NT2/D1 (cell line): Measurements from ENCODE around the gene ZBTB14.

Experiments
- SUZ12 ChIP-seq: IDR thresholded peaks from 2 replicates; pipeline ENCODE4 v1.6.1; 2011; ENCODE audit not compliant: insufficient read length, insufficient read depth; ENCODE audit errors: extremely low read depth
- ZNF274 ChIP-seq: IDR thresholded peaks from 2 replicates; pipeline ENCODE4 v1.6.1; 2011; ENCODE audit warnings: mild to moderate bottlenecking, low read depth, low read length

DNA sequence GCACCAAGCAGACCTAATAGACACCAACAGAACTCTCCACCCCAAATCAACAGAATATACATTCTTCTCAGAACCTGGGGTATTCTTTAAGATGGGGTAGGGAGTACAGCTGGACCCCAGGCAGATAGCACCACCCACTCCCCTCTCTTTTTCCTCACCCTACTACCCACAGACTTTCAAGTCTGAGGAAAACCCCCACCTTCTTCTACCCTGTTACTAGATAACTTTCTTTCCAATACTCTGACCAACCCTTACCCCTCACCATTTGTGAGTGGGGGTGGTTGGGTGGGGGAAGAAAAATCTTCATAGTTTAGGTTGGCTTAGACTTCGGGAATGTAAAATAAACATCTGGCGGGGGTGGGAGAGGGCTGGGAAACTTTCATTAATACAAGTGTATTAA is 20.3 kb upstream of the ZBTB14 start:
- no peak for TF ChIP-seq ZNF274
- TF ChIP-seq SUZ12 = no peak
